ENCODE results near the gene CDPF1.

- TF ChIP-seq CTCF (IDR thresholded peaks at IDR 0.05) (no peak), POLR2A (IDR thresholded peaks at IDR 0.05) (no peak)
Observed at GRCh38 chr22:46289244-46289891, 39.3 kb upstream of the CDPF1 start.
